A549 (cell line): Measurements from ENCODE around the gene STAG2. TPM values are rescaled to one million over a fixed set of nuclear protein-coding genes. Genes with fewer than 3 reads are reported as not detected.

Experiments used
- ATAC-seq, 2 experiments: fragments of 200-7000 bp in 1 of 2; fragments of >200 bp in 1 of 2; cut with Nextera tagmentation in 1 of 2; cut with Tn5 transposase in 1 of 2; 3 replicates each; pipeline versions ENCODE4 v1.8.0 to v1.9.1; 2018 to 2020; ENCODE audit warnings: mild to moderate bottlenecking in 1 of 2, moderate library complexity in 1 of 2
- CTCF ChIA-PET: fragments of 300-600 bp; sonication (Branson Sonifier 250); formaldehyde crosslinking; extraction: SDS; loops from one replicate; lab custom pipeline; 2021; ENCODE audit warnings: antibody characterized with exemption, inconsistent platforms; lab: Yijun Ruan, JAX
- POLR2A ChIA-PET: fragments of 350-600 bp; formaldehyde crosslinking; extraction: SDS; loops from one replicate; lab custom pipeline; 2021; ENCODE audit warnings: antibody characterized with exemption, inconsistent platforms; lab: Yijun Ruan, JAX
- DNase-seq, 2 experiments: peaks; one replicate each; pipeline versions ENCODE4 v3.0.0 to v3.0.0-alpha.2; 2011 to 2016; ENCODE audit warnings: low read depth in 1 of 2, low spot score in 1 of 2
- FAIRE-seq: peaks from 2 replicates; lab custom pipeline; 2011; peaks lifted over from hg19 to GRCh38; lab: Jason Lieb, UNC
- H3K27ac ChIP-seq, 2 experiments: fragments of >200 bp; sonication (Bioruptor Twin); formaldehyde crosslinking; 3 replicates each; pipeline ENCODE4 v1.5.1; 2016 to 2017
- H3K4me1 ChIP-seq: fragments of >200 bp; sonication (Bioruptor Twin); formaldehyde crosslinking; 3 replicates; pipeline ENCODE4 v1.6.1; 2016
- H3K4me2 ChIP-seq: fragments of >200 bp; sonication (Bioruptor Twin); formaldehyde crosslinking; 3 replicates; pipeline ENCODE4 v1.6.1; 2016
- H3K4me3 ChIP-seq: fragments of >200 bp; sonication (Bioruptor Twin); formaldehyde crosslinking; 3 replicates; pipeline ENCODE4 v1.5.1; 2016
- H3K9me3 ChIP-seq: fragments of >200 bp; sonication (Bioruptor Twin); formaldehyde crosslinking; 3 replicates; pipeline ENCODE4 v1.6.1; 2016
- BHLHE40 ChIP-seq: IDR thresholded peaks from 2 replicates; pipeline ENCODE4 v1.6.1; 2012; ENCODE audit warnings: low read depth, low read length, inconsistent platforms
- CBX2 ChIP-seq: fragments of 200-600 bp; sonication (generic); IDR thresholded peaks from 2 replicates; pipeline ENCODE4 v1.6.1; 2016; ENCODE audit warnings: low read depth, mild to moderate bottlenecking, borderline replicate concordance
- CTCF ChIP-seq: fragments of >200 bp; sonication (Bioruptor Twin); formaldehyde crosslinking; IDR thresholded peaks from 3 replicates; pipeline ENCODE4 v1.5.1; 2016
- E2F6 ChIP-seq: IDR thresholded peaks from 2 replicates; pipeline ENCODE4 v1.6.1; 2012; ENCODE audit warnings: low read depth, borderline replicate concordance
- FOSB ChIP-seq: fragments of 250-450 bp; sonication (Bioruptor Pico); IDR thresholded peaks from 2 replicates; pipeline ENCODE4 v1.5.0; 2020; ENCODE audit warnings: mild to moderate bottlenecking, moderate library complexity
- FOSL2 ChIP-seq, 2 experiments: fragments of 450-650 bp in 1 of 2; fragments of >200 bp in 1 of 2; sonication (Bioruptor Twin) in 1 of 2; formaldehyde crosslinking; IDR thresholded peaks; 2 replicates each; pipeline versions ENCODE4 v1.5.0 to v1.6.1; 2016 to 2020; ENCODE audit warnings: mild to moderate bottlenecking in 1 of 2, moderate library complexity in 1 of 2
- HDAC2 ChIP-seq: fragments of 200-600 bp; sonication (generic); IDR thresholded peaks from 2 replicates; pipeline ENCODE4 v1.6.1; 2016
- HEYL ChIP-seq: fragments of 250-450 bp; sonication (Bioruptor Pico); IDR thresholded peaks from 2 replicates; pipeline ENCODE4 v1.8.0; 2021; ENCODE audit warnings: mild to moderate bottlenecking, moderate library complexity
- HOXA7 ChIP-seq: fragments of 250-450 bp; sonication (Bioruptor Pico); IDR thresholded peaks from 2 replicates; pipeline ENCODE4 v1.5.0; 2020; ENCODE audit warnings: mild to moderate bottlenecking, moderate library complexity
- HOXB13 ChIP-seq: fragments of 250-450 bp; sonication (Bioruptor Pico); IDR thresholded peaks from 2 replicates; pipeline ENCODE4 v1.5.0; 2020; ENCODE audit warnings: low read depth, mild to moderate bottlenecking, moderate library complexity
- KDM1A ChIP-seq: fragments of 200-600 bp; sonication (generic); IDR thresholded peaks from 2 replicates; pipeline ENCODE4 v1.6.1; 2016; ENCODE audit warnings: low read depth, mild to moderate bottlenecking
- NFE2L2 ChIP-seq: fragments of 150-350 bp; conservative IDR thresholded peaks from 2 replicates; pipeline ENCODE4 v1.6.1; 2014; ENCODE audit warnings: low read length
- NR3C1 ChIP-seq: fragments of >200 bp; sonication (Bioruptor Twin); formaldehyde crosslinking; IDR thresholded peaks from 3 replicates; pipeline ENCODE4 v1.6.1; 2017
- PBX3 ChIP-seq: IDR thresholded peaks from 2 replicates; pipeline ENCODE4 v1.6.1; 2012
- PHF8 ChIP-seq: fragments of 200-600 bp; sonication (generic); IDR thresholded peaks from 2 replicates; pipeline ENCODE4 v1.6.1; 2016; ENCODE audit warnings: low read depth, mild to moderate bottlenecking, antibody characterized with exemption, moderate library complexity, borderline replicate concordance
- POLR2A ChIP-seq: IDR thresholded peaks from 2 replicates; pipeline ENCODE4 v1.6.1; 2012; ENCODE audit warnings: mild to moderate bottlenecking, low read length
- POLR2AphosphoS2 ChIP-seq: conservative IDR thresholded peaks from 2 replicates; pipeline ENCODE4 v1.6.1; 2012; ENCODE audit warnings: low read length, improper control_type of control experiment, inconsistent platforms
- RARB ChIP-seq: fragments of 250-450 bp; sonication (Bioruptor Pico); IDR thresholded peaks from 2 replicates; pipeline ENCODE4 v1.8.0; 2021; ENCODE audit warnings: mild to moderate bottlenecking, moderate library complexity
- RCOR1 ChIP-seq: fragments of 150-350 bp; IDR thresholded peaks from 2 replicates; pipeline ENCODE4 v1.6.1; 2014; ENCODE audit warnings: antibody characterized with exemption, low read length, low read depth
- RFX5 ChIP-seq: fragments of 450-650 bp; IDR thresholded peaks from 2 replicates; pipeline ENCODE4 v1.7.1; 2014; ENCODE audit warnings: antibody characterized with exemption, mild to moderate bottlenecking, moderate library complexity
- SMC3 ChIP-seq: fragments of >200 bp; sonication (Bioruptor Twin); formaldehyde crosslinking; IDR thresholded peaks from 3 replicates; pipeline ENCODE4 v1.6.1; 2018; ENCODE audit warnings: inconsistent platforms
- ZC3H11A ChIP-seq: fragments of 450-650 bp; IDR thresholded peaks from 2 replicates; pipeline ENCODE4 v1.6.1; 2014; ENCODE audit warnings: antibody characterized with exemption, mild to moderate bottlenecking
- ZNF302 ChIP-seq: fragments of 250-450 bp; sonication (Bioruptor Pico); IDR thresholded peaks from 2 replicates; pipeline ENCODE4 v1.9.0; 2021; ENCODE audit warnings: inconsistent platforms, mild to moderate bottlenecking, moderate library complexity
- WGBS: methylation state at CpG from one replicate; pipeline ENCODE4 v1.1.6; 2017; ENCODE audit errors: missing lambda C conversion rate; 5-methylcytosine and 5-hydroxymethylcytosine counted together
- polyA plus RNA-seq, 4 experiments: library from polyadenylated mRNA; depleted of rRNA in 3 of 4; stranded (reverse); fragments of >200 nt; fragmentation: RNase III in 1 of 4; extraction: RNeasy Plus Mini Kit Qiagen cat#74134 plus additional on column Dnase treatment in 1 of 4; gene quantifications; 2 replicates in 3 of 4; 3 replicates in 1 of 4; pipeline ENCODE4 v1.2.3, GENCODE V29; 2011 to 2017

STAG2 gene
- polyA plus RNA-seq, 2 of the 4 experiments (the other 2 are of a cell fraction) = 49.5 to 92.8 TPM

- Histone ChIP-seq H3K4me2 (no peak overlapping the region), H3K4me3 (no peak overlapping the region), H3K9me3 (no peaks in the 10 kb centered on the region), H3K27ac (no peak overlapping the region), H3K4me1 (no peaks in the 10 kb centered on the region)
- ATAC-seq (no peak), DNase-seq (no peak), FAIRE-seq (peak; percentile 87)
- ChIA-PET POLR2A (no interaction called here), CTCF (no interaction called here)
- TF ChIP-seq CTCF = no peak
- TF ChIP-seq NFE2L2 = no peak
- no peak for TF ChIP-seq CBX2
- TF ChIP-seq FOSB (CRISPR knock-in tag) = no peak
- TF ChIP-seq SMC3 = no peak
- no peak for TF ChIP-seq HOXA7
- no peak for TF ChIP-seq HEYL (CRISPR knock-in tag)
- WGBS = 100% methylated on average over 1 of the region's 1 CpG
These were observed 72.3 kb downstream of the STAG2 start for GRCh38 chrX:124033821-124034220.

- TF ChIP-seq ZC3H11A (no peak), RCOR1 (no peak), FOSL2 (IDR thresholded peaks at IDR 0.05) (no peak), FOSL2 (CRISPR knock-in tag; IDR thresholded peaks at IDR 0.05) (no peak), HEYL (CRISPR knock-in tag) (no peak), SMC3 (no peak), NR3C1 (no peak), FOSB (CRISPR knock-in tag) (no peak), BHLHE40 (no peak), E2F6 (no peak), ZNF302 (CRISPR knock-in tag) (no peak), HDAC2 (no peak), KDM1A (no peak), POLR2AphosphoS2 (no peak), PBX3 (no peak), HOXB13 (CRISPR knock-in tag) (no peak), CTCF (no peak), PHF8 (no peak), RARB (no peak), POLR2A (no peak), RFX5 (no peak)
- ChIA-PET POLR2A (no interaction called here), CTCF (no interaction called here)
- DNase-seq (no peak), ATAC-seq (no peak), FAIRE-seq (peak; percentile 77)
- Histone ChIP-seq H3K4me2 (no peak overlapping the region), H3K4me1 (no peaks in the 10 kb centered on the region), H3K4me3 (no peak overlapping the region), H3K27ac (no peak overlapping the region), H3K9me3 (no peaks in the 10 kb centered on the region)
- WGBS = 92% methylated on average over 2 of the region's 2 CpGs
These were observed 74.2 kb downstream of the STAG2 start for GRCh38 chrX:124035657-124036056.
